GM21619 (cell line): ENCODE measurements around the gene DEGS2.
"Not testable (repeated sequence)": the region's sequence is repeated elsewhere in the genome, so short reads cannot be mapped to it uniquely, and the experiment has no call there.

Experiments used
- ATAC-seq: cut with Tn5 transposase; IDR thresholded peaks from one replicate; pipeline ENCODE4 v1.9.1; 2021; ENCODE audit not compliant: unreplicated experiment

DEGS2 gene

DNA sequence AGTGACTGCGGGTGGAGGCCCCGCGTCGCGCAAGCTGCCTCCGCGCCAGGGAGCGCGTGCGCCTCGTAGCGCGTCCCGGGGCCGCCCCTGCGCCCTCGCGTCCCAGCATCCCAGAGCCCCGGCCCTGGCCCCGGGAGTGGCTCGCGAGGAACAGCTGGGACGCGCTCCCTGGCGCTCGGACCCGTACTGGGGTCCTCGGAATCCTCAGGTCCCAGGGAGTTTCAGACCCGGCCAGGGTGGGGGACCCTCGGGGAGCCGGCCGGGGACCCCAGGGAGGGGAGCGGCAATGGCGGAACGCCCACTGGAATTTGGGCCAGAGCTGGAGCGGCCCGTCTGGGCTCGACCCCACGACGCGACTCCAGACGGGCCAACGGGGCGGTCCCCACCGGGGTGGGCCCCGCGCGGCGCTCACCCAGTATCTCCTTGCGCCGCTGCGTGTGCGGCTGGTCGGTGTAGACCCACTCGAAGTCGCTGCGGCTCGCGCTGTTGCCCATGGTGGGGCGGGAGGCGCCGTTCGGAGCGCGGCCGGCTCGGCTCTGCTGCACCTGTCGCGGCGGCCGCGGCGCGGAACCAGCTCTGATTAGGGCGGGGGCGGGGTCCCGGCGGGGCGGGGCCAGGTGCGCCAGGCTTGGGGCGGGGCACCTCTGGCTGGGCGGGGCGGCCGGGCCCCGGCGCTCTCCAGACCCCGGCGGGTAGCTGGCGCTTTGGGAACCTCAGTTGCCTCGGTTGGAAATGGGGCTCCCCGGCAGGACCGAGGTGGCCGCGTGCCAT lies at the start of gene DEGS2:
Gene DEGS2 (minus strand): TSS at position 552 of the 771 bp plus-strand sequence. CDS start 58 bp downstream, at position 494.
- peak; percentile 51 for ATAC-seq

DNA sequence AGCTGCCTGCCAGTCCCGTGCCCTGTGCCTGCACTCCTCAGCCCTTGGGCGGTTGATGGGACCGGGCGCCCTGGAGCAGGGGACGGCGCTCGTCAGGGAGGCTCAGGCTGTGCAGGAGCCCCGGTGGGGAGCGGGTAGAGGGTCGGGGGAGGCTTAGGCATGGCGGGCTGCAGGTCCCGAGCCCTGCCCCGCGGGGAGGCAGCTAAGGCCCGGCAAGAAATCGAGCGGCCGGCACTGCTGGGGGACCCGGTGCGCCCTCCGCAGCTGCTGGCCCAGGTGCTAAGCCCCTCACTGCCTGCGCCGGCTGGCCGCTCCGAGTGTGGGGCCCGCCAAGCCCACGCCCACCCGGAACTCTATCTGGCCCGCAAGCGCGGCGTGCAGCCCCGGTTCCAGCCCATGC lies 48.7 kb upstream of the DEGS2 start:
- ATAC-seq: not testable (repeated sequence)

DNA sequence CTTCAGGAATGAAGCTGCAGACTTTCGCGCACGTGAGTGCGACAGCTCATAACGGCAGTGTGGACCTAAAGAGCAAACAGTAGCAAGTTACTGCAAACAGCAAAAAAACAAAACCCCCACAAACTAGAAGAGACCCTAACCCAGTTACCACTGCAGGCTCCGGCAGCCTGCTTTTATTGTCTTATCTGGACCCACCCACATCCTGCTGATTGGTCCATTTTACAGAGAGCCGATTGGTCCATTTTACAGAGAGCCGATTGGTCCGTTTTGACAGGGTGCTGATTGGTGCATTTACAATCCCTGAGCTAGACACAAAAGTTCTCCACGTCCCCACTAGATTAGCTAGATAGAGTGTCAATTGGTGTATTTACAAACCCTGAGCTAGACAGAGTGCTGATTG lies 48.1 kb upstream of the DEGS2 start:
- ATAC-seq: not testable (repeated sequence)

DNA sequence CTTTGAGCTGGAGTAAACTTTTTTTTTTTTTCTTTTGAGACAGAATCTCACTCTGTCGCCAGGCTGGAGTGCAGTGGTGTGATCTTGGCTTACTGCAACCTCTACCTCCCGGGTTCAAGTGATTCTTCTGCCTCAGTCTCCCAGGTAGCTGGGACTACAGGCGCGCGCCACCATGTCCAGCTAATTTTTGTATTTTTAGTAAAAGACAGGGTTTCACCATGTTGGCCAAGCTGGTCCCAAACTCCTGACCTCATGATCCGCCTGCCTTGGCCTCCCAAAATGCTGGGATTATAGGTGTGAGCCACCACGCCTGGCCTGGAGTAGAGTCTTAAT lies 45.4 kb upstream of the DEGS2 start:
- not testable (repeated sequence) for ATAC-seq

DNA sequence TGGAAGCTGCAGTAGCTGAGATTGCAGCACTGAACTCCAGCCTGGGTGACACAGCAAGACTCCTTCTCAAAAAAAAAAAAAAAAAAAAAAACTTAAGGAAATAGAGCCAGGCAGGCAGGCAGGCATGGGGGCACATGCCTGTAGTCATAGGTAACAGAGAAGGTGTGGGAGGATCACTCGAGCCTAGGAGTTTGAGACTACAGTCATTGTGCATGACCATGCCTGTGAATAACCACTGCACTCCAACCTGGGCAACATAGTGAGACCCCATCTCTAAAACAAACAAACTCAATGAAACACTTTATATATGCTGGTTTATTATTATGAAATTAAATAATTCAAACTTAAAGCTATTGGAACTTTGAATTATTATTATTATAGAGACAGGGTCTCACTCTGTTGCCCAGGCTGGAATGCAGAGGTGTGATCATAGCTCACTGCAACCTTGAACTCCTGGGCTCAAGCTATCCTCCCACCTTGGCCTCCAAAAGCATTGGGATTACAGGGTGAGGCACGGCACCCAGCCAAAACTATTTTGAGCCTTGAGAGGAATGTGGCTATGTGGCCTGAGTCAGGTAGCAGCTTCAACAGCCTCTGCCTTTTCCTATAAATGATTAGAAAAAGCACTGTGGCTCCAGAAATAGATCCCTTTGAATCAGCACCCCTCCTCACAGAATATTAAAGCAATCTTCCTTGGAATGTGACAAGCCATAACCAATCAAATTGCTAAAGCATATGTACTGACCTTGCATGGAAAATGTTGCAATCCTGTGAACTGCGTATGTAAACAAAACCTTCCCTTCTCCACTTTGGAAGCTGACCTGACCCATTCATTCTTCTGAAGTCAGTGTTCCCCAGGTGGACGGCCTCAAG lies 44.8 kb upstream of the DEGS2 start:
- no peak for ATAC-seq

DNA sequence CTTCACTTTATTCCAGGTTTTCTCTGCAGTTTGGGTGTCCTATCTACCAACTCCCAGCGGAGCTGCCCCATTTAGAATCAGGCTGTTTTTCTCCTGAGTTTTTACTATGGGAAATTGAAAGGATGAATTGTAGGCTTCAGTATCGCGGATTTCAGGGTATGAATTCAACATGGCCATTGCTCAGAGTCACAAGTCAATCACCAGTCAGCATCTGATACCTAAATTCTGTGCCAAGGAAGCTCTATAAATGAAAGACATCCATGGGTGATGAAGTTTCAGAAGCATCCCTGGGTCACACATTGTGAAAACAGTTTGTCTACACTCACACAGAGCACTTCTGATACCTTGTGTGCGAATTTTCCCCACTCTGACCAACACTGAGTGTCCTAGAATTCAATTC lies 43.7 kb upstream of the DEGS2 start:
- no peak for ATAC-seq

DNA sequence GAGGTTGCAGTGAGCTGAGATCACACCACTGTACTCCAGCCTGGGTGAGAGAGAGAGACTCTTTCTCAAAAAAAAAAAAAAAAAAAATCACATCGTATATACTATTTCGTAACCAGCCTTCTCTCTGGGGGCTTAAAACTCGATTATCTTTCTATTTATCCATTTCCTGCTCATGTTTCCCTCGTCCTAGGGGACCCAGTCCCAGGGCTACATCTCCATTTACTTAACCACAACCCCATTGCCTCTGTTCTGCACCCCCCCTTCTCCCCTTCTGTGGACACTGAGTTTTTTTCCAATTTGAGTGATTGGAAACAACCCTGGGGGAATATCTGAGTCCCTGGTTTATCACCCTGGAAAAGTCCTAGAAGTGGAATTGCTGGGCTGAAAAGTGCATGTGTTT lies 43.3 kb upstream of the DEGS2 start:
- ATAC-seq: no peak

DNA sequence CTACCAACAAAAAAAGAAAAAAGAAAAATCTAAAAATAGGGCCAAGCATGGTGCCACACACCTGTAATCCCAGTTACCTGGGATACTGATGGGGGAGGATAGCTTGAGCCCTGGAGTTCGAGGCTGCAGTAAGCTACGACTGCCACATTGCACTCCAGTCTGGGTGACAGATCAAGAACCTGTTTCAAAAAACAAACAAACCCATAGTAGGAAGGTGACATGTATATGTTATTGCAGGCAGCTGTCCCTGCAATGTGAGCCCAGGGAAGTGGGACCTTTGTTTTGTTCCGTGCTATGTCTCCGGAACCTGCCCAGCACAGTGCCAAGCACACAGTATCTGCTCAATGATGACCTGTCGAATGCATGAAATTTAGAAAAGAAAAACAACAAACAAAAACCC lies 42.3 kb upstream of the DEGS2 start:
- ATAC-seq: no peak

DNA sequence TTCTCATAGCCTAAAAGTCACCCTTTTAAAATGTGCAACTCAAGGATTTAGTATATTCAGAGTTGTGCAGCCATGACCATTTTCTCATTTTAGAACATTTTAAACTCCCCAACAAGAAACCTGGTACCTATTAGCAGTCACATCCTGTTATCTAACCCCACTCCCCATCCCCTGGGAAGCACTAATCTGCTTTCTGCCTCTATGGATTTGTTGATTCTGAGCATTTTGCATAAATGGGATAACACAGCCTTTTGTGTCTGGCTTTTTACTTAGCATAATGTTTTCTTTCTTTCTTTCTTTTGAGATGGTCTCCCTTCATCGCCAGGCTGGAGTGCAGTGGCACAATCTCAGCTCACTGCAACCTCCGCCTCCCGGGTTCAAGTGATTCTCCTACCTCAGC lies 40.9 kb upstream of the DEGS2 start:
- ATAC-seq: no peak

DNA sequence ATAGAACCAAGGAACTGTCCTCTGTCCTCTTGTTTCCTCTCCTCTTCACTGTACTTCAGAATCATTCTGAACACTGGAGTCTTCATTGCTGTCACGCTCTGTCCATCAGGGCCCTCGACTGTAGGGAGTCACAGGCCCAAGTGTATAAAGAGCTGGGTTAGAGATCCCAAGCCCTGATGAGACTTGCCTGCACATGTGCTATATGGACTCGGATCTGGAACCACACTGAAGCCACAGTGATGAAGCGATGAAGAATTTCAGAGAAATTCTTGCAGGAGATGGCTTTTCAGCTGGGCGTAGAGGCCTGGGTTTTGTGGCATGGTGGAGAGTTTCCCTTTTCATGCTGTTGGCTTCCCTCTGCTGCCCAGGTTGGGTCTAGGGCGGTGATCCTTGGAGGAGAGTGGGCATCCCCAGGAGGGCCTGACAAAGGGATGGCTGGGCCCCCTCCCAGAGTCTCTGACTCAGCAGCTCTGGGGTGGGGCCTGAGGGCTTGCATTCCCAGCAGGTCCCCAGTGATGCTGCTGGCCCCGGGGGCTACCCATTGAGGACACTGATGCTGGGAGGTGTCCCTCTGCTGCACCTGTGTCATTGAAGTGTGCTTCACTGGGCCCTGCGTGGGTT lies 39.9 kb upstream of the DEGS2 start:
- ATAC-seq: no peak

DNA sequence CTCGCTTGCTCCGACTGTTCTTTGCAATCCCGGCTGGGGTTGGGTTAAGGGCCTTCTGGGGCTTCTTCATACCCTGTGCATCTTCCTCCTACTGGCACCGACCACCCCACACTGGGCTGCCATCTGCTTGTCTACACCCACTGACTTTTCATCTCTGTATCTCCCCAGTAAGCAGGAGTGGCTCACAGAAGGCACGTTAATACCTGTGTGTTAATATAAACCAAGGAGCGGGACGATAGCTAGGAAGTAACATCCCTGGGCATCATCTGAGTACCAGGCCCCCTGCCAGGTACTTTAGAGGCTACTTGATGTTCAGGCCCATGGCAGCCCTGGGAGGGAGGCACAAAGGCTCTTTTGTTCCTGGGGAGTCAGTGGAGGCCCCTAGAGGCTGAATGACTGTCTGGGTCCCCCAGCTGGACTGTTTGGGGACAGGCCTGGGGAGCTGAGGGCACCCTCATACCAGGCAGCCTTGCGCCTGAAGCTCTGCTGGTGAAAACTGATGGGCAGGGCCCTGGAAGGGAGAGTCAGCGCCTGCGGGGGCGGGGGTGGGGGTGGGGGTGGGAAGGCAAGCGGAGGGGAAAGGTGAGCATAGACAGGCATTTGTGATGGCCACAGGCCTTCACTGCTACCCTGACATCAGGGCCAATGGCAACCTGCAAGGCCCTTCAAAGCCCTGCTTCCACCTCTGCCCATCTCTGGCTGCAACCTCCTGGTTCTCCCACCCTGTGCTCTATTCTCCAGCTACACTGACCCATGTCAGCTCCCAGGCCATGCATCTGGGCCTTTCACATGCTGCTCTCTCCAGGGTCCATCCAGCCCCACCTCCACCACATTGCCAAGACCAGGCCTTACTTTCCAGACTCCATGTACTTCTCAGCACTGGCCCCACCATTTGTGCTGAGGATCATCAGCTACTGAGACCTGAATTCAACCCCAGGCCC lies 34.2 kb upstream of the DEGS2 start:
- no peak for ATAC-seq

DNA sequence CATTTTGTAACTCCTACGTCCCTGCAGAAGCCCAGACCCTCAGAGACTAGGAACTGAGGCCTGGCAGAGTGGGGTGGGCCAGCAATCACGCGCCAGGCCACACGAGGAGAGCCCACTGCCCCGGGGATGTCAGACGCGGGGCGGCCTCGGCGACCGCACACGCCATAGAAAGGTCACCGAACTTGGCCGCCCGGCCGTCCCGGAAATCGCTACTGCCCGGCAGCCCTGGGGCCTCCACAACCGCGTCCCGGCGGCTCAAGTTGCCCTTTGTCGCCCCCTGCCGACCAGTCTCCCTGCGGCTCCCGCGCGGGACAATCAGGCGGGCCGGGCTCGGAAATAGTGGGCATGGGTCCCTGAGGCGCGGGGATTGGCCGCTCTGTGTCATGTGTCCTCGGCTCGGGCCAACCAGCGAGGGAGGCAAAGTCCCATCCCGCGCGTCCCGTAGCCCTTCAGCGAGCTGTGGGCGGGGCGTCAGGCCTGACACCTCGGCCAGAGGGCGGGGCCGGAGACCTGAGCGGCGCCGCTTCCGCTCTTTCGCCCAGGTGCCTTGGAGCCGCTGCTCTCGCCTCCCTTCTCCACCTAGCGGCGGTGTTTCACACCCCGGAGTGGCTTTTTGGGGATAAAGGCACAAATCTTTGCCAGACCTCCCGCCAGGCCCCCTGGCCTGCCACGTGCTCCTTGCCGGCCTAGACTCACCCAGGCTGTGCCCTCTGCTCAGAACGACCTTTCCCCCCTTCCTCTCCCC lies 33.4 kb upstream of the DEGS2 start:
- ATAC-seq: peak; percentile 99

DNA sequence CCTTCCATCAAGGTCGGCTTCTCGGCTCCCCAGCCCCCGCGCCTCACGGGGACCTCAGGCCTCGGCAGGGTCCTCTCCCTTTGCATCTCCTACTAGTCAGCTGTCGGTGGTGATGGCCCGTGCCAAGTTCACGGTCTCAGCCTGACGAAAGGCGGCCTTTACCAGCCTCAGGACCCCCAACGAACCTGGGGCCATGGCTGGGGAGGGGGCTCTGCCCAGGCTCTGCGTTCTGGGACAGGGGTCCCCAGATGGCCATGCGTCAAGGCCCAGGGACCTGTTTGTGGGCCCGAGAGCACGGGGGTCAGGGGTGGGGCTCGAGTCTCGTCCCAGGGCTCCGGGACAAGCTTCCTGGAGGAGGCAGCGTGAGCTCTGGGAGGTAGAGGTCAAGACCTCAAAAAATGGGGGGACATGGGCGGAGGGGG lies 32.8 kb upstream of the DEGS2 start:
- ATAC-seq: no peak

DNA sequence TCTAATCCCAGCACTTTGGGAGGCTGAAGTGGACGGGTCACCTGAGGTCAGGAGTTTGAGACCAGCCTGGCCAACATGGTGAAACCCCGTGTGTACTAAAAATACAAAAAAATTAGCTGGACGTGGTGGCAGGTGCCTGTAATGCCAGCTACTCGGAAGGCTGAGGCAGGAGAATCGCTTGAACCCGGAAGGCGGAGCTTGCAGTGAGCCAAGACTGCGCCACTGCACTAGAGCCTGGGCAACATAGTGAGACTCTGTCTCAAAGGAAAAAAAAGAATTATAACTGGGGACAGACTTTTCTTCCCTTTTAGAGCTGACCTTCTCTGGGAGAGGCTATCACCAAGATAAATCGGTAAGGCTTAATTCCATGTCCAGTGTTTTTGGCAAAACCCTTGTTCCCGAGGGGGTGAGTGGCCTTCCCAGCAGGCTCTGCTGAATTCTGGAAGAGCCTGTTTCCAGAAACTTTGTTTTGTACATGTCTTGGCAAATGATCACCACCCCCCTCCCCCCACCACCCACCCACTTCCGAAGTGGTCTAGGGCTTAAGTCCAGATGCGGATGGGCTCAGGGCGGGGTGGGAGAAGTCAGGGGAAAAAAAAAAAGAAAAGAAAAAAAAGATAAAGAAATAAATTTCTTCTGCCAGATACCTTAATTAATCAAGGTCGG lies 32.3 kb upstream of the DEGS2 start:
- ATAC-seq: no peak

DNA sequence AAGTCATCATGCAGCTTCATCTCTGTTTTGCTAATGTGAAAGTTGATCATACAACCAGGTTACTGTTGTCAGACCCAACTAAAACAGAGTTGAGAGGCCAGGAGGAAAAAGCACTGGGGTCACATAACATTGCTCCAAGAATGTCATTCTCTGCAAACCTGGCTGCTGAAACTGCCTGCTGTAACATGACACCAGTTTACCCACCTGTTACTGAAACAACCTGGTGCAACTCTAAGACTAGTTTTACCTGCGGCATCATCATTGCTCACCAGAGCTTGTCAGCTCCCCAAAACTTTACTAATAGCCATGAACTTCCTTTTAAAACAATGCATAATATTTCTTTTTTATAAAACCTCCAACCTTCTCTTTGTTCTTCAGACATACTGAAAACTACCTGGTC lies 30.7 kb upstream of the DEGS2 start:
- no peak for ATAC-seq

DNA sequence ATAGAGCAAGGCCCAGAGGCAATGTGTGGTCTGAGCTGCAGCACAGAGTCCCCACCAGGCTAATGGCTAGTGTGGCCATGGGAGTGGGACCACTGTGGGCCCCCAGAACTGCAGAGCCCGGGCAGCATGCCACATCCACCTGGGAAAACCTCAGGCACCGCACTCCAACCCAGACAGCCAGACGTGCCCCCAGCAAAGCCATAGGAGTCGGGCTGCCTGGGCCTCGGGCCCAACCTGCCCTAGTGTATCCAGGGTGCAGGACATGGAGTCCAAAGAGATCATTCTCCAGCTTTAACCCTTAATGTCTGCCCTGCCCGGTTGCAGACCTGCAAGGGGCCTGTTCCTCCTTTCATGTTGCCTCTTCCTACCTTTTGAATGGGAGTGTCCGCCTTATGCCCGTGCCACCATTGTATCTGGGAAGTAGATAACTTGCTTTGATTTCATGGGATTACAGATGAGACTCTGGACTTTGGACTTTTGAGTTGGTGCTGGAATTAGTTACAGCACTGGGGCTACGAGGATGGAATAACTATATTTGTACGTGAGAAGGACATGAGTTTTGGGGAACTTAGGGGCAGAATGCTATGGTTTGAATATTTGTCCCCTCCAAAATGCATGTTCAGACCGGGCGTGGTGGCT lies 29.1 kb upstream of the DEGS2 start:
- ATAC-seq: no peak

DNA sequence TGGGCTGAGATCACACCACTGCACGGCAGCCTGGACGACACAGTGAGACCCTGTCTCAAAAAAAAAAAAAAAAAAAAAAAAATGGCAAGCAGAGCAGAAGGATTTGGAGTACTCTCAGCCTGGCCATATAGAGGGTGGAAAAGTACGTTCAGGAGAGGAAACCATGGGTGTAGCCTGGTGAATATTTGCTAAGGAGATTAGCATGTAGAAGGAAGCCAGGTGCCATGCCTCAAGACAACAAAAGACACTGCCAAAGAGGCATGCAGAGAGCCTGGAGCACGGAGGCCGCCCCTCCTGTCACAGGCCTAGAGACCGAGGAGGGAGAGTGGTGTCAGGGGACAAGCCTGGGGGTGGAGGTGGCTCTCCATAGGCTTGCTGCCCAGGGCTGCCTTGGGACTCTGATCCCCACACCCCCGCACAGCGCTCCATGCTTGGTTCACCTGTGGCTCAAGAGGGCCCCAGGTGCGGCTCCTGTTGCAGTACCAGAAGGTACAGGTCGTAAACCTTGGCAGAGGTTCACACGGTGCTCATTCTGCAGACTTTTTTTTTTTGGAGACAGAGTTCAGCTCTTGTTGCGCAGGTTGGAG lies 27.9 kb upstream of the DEGS2 start:
- no peak for ATAC-seq

DNA sequence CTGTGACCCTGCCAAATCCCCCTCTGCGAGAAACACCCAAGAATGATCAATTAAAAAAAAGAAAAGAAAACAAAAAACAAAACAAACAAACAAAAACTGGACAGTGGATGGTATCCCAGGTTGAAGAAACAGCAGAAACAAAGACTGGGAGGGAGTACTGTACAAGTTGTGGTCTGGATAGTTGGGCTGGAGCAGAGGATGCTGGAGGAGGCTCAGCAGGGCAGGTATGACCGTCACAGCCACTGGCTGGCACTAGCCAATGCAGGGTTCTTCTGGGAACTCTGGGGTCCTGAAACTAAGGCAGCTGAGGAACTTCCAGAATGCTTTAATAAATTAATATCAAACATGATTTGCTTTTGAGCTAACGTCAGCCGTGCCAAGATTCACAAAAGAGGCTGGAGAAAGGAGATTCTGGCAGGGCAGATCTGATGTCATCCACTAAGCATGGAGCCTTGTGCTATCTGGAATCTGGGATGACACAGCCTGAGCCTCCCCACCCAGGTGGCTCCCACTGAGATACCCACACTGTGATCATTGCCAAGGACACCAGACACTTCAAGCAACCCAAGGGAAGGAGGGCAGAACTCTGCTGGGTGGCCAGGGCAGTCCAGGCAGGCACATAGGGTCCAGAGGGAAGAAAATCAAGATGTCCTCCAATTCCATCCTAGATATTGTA lies 22.6 kb upstream of the DEGS2 start:
- not testable (repeated sequence) for ATAC-seq
